HL-60 (cell line): ENCODE data around the gene SERPINB12.

Experiments used
- DNase-seq, 2 experiments: peaks; one replicate each; pipeline ENCODE4 v3.0.0-alpha.2; 2010 to 2020; ENCODE audit warnings: low read depth in 1 of 2, low spot score in 1 of 2
- H3K27ac ChIP-seq: fragments of 250-450 bp; sonication (Bioruptor Pico); replicated peaks from 2 replicates; pipeline ENCODE4 v1.5.1; 2020; ENCODE audit warnings: mild to moderate bottlenecking, moderate library complexity
- H3K27me3 ChIP-seq: fragments of 250-450 bp; sonication (Bioruptor Pico); 2 replicates; pipeline ENCODE4 v1.5.1; 2021; ENCODE audit warnings: mild to moderate bottlenecking, moderate library complexity; ENCODE audit not compliant: insufficient read depth, poor library complexity, severe bottlenecking
- H3K4me3 ChIP-seq: replicated peaks from 2 replicates; pipeline ENCODE4 v1.5.1; 2011; ENCODE audit warnings: mild to moderate bottlenecking, control low read depth, low read length; ENCODE audit not compliant: insufficient read depth
- GABPA ChIP-seq: IDR thresholded peaks from 2 replicates; pipeline ENCODE4 v1.6.1; 2012; ENCODE audit warnings: low read depth
- POLR2AphosphoS5 ChIP-seq: IDR thresholded peaks from 2 replicates; pipeline ENCODE4 v1.6.1; 2012; ENCODE audit warnings: low read depth
- SPI1 ChIP-seq: IDR thresholded peaks from 2 replicates; pipeline ENCODE4 v1.6.1; 2012; ENCODE audit warnings: low read depth, mild to moderate bottlenecking, borderline replicate concordance
- TF ChIP-seq, protein P1 (sequence below): IDR thresholded peaks from one replicate; pipeline ENCODE4 v1.5.1; 2011; ENCODE audit warnings: low read length, control low read depth, inconsistent platforms; ENCODE audit not compliant: insufficient read depth
- TF ChIP-seq, protein P2 (sequence below): IDR thresholded peaks from 2 replicates; pipeline ENCODE4 v1.6.1; 2012; ENCODE audit warnings: low read depth; ENCODE audit not compliant: insufficient replicate concordance

SERPINB12 gene

DNA sequence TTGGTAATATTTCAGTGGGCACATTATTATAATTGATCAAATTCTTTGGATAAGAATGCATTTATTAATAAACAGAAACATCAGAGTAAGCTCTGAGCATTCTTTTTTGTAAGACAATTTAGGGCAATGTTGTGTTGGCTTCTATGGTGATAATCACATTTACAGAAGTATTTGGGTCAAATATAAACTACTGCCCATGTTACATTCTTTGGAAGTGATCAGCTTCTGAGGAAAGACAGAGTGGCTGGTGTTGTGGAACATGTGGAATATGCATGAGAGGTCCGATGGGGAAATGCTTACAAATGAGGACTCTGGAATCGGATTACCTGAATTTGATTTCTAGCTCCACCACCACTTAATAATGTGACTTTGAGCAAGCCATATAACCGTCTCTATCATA is 64.4 kb downstream of the SERPINB12 start:
- DNase-seq = no peak
- TF ChIP-seq SPI1 (no peak), POLR2AphosphoS5 (no peak), GABPA (no peak)
- TF ChIP-seq, protein P1, sequence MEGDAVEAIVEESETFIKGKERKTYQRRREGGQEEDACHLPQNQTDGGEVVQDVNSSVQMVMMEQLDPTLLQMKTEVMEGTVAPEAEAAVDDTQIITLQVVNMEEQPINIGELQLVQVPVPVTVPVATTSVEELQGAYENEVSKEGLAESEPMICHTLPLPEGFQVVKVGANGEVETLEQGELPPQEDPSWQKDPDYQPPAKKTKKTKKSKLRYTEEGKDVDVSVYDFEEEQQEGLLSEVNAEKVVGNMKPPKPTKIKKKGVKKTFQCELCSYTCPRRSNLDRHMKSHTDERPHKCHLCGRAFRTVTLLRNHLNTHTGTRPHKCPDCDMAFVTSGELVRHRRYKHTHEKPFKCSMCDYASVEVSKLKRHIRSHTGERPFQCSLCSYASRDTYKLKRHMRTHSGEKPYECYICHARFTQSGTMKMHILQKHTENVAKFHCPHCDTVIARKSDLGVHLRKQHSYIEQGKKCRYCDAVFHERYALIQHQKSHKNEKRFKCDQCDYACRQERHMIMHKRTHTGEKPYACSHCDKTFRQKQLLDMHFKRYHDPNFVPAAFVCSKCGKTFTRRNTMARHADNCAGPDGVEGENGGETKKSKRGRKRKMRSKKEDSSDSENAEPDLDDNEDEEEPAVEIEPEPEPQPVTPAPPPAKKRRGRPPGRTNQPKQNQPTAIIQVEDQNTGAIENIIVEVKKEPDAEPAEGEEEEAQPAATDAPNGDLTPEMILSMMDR = no peak
- TF ChIP-seq, protein P2, sequence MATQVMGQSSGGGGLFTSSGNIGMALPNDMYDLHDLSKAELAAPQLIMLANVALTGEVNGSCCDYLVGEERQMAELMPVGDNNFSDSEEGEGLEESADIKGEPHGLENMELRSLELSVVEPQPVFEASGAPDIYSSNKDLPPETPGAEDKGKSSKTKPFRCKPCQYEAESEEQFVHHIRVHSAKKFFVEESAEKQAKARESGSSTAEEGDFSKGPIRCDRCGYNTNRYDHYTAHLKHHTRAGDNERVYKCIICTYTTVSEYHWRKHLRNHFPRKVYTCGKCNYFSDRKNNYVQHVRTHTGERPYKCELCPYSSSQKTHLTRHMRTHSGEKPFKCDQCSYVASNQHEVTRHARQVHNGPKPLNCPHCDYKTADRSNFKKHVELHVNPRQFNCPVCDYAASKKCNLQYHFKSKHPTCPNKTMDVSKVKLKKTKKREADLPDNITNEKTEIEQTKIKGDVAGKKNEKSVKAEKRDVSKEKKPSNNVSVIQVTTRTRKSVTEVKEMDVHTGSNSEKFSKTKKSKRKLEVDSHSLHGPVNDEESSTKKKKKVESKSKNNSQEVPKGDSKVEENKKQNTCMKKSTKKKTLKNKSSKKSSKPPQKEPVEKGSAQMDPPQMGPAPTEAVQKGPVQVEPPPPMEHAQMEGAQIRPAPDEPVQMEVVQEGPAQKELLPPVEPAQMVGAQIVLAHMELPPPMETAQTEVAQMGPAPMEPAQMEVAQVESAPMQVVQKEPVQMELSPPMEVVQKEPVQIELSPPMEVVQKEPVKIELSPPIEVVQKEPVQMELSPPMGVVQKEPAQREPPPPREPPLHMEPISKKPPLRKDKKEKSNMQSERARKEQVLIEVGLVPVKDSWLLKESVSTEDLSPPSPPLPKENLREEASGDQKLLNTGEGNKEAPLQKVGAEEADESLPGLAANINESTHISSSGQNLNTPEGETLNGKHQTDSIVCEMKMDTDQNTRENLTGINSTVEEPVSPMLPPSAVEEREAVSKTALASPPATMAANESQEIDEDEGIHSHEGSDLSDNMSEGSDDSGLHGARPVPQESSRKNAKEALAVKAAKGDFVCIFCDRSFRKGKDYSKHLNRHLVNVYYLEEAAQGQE = no peak
- Histone ChIP-seq H3K4me3 (no peak overlapping the region), H3K27me3 (no peaks in the 10 kb centered on the region), H3K27ac (no peak overlapping the region)

DNA sequence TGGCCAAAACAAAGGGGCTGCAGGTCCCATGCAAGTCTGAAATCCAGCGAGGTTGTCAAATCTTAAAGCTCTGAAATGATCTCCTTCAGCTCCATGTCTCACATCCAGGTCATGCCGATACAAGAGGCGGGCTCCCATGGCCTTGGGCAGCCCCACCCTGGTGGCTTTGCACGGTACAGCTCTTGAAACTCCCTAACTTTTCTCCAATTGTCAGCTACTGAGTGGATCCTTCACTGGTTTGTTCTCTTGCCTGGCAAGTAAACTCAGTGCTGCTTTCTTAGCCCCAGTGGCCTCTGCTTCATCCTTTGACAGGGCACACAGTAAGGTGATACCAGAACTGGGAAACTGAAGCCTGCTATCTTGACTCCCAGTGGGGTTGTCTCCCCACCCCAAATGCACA is 71.3 kb downstream of the SERPINB12 start:
- TF ChIP-seq, protein P1 = no peak
- TF ChIP-seq SPI1 (no peak), GABPA (no peak)
- Histone ChIP-seq H3K27me3 (no peaks in the 10 kb centered on the region), H3K4me3 (no peak overlapping the region), H3K27ac (no peak overlapping the region)
- DNase-seq = no peak

DNA sequence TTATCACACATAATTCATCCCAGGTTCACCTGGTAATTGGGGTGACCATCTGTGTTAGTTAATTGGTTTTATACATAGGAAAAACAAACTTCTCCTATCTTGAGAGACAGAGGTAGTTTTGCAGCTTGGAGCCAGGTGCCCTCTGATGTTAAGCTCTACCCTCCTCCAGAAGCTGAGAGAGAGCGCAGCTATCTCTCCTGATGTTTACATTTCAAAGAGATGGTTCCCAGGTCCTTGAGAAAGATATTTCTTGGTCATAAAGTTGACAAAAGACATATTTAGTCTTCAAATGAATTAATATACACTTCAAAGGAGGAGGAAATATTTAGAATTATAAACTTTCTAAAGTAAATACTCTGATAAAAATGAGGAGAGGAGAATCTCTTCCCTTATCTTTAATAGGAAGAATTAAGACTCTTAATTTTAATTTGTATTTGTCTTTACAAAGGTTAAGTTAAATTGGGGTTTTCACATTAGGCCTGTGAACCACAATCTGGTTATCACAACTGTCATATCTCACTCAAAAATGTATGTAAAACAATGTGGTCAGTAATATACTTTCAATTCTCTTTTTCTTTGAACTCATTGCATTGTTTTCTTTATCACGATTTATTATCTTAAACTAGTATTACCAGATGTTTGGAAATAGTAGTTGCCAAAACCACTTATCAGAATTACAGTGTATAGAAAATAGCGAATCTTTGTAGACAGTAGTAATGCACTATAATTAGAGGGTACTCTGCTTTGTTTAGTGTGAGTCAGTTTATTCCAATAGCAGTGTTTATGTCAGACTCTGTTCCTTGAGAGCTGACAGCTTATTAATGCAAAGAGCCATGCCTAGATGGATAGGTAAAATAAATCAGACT is 75.1 kb downstream of the SERPINB12 start:
- no peak overlapping the region for H3K4me3 ChIP-seq
- DNase-seq = no peak

DNA sequence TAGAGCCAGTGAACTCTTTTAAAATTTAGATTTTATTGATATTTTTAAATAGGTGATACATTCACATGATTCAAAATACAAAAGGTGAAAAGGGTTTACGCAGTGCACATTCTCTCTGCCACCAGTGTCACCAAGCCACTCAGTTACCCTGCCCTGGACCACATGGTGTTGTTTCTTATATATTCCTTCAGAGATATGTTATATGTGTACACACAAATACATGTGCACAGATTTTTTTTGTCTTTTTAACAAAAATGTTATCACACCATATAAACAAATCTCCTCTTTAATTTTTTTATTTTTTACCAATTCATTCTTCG is 75.7 kb downstream of the SERPINB12 start:
- no peak overlapping the region for H3K27ac ChIP-seq
- TF ChIP-seq, protein P2 = no peak
- TF ChIP-seq POLR2AphosphoS5 (no peak), GABPA (no peak), SPI1 (no peak)
- TF ChIP-seq, protein P1 = no peak
- H3K27me3 ChIP-seq = no peaks in the 10 kb centered on the region
- no peak overlapping the region for H3K4me3 ChIP-seq
- no peak for DNase-seq

More for the DNA sequence above, 75.1 kb downstream of the SERPINB12 start:
- Histone ChIP-seq H3K27me3 (no peaks in the 10 kb centered on the region), H3K27ac (no peak overlapping the region)
- TF ChIP-seq GABPA = no peak
